Loucy (cell line): ENCODE results near the gene NRG2.

Experiments
- H2AFZ ChIP-seq: fragments of 200-600 bp; sonication (generic); 2 replicates; pipeline ENCODE4 v1.6.0; 2016; ENCODE audit warnings: antibody characterized with exemption, mild to moderate bottlenecking, low read length, moderate library complexity
- H3F3A ChIP-seq: fragments of 200-600 bp; 2 replicates; pipeline ENCODE4 v1.6.0; 2016; ENCODE audit warnings: antibody characterized with exemption, low read depth, mild to moderate bottlenecking
- H3K27me3 ChIP-seq: fragments of 200-600 bp; sonication (generic); 2 replicates; pipeline ENCODE4 v1.6.1; 2014; ENCODE audit warnings: low read length, mild to moderate bottlenecking; ENCODE audit not compliant: insufficient read depth, poor library complexity, severe bottlenecking
- H3K36me3 ChIP-seq: fragments of 200-600 bp; sonication (generic); 2 replicates; pipeline ENCODE4 v1.6.1; 2016; ENCODE audit warnings: low read length; ENCODE audit not compliant: insufficient read depth
- H3K4me1 ChIP-seq: fragments of 200-600 bp; sonication (generic); 2 replicates; pipeline ENCODE4 v1.5.1; 2014; ENCODE audit warnings: low read length, mild to moderate bottlenecking; ENCODE audit not compliant: insufficient read depth, poor library complexity, severe bottlenecking
- H3K4me2 ChIP-seq: fragments of 200-600 bp; sonication (generic); 2 replicates; pipeline ENCODE4 v1.6.0; 2014; ENCODE audit warnings: antibody characterized with exemption, low read length, low read depth, mild to moderate bottlenecking; ENCODE audit not compliant: poor library complexity, severe bottlenecking
- H3K4me3 ChIP-seq: fragments of 200-600 bp; sonication (generic); 2 replicates; pipeline ENCODE4 v1.5.1; 2014; ENCODE audit warnings: low read length, mild to moderate bottlenecking, mixed read lengths; ENCODE audit not compliant: poor library complexity, severe bottlenecking
- H3K79me2 ChIP-seq: fragments of 200-600 bp; sonication (generic); 2 replicates; pipeline ENCODE4 v1.6.1; 2014; ENCODE audit warnings: low read length; ENCODE audit not compliant: insufficient read depth
- H3K9ac ChIP-seq: fragments of 200-600 bp; sonication (generic); 2 replicates; pipeline ENCODE4 v1.6.0; 2014; ENCODE audit warnings: mild to moderate bottlenecking, low read depth, low read length, moderate library complexity; ENCODE audit not compliant: poor library complexity, severe bottlenecking
- H3K9me2 ChIP-seq: fragments of 200-600 bp; sonication (generic); replicated peaks from 2 replicates; pipeline ENCODE4 v1.6.1; 2016; ENCODE audit warnings: low read depth, low read length, mixed read lengths
- H3K9me3 ChIP-seq: fragments of 200-600 bp; sonication (generic); 2 replicates; pipeline ENCODE4 v1.6.1; 2014; ENCODE audit warnings: mild to moderate bottlenecking, antibody characterized with exemption, low read length, low read depth; ENCODE audit not compliant: insufficient read depth
- H4K20me1 ChIP-seq: fragments of 200-600 bp; sonication (generic); 2 replicates; pipeline ENCODE4 v1.6.0; 2014; ENCODE audit warnings: antibody characterized with exemption, low read length, mild to moderate bottlenecking; ENCODE audit not compliant: insufficient read depth, poor library complexity, severe bottlenecking
- EZH2phosphoT487 ChIP-seq: fragments of 200-600 bp; IDR thresholded peaks from 2 replicates; pipeline ENCODE4 v1.6.1; 2018; ENCODE audit warnings: antibody characterized with exemption, mild to moderate bottlenecking, moderate library complexity, borderline replicate concordance
- TF ChIP-seq, protein P1 (sequence below): fragments of 200-600 bp; sonication (generic); conservative IDR thresholded peaks from 2 replicates; pipeline ENCODE4 v1.5.1; 2014; ENCODE audit warnings: mild to moderate bottlenecking, antibody characterized with exemption, low read length

NRG2 gene

DNA sequence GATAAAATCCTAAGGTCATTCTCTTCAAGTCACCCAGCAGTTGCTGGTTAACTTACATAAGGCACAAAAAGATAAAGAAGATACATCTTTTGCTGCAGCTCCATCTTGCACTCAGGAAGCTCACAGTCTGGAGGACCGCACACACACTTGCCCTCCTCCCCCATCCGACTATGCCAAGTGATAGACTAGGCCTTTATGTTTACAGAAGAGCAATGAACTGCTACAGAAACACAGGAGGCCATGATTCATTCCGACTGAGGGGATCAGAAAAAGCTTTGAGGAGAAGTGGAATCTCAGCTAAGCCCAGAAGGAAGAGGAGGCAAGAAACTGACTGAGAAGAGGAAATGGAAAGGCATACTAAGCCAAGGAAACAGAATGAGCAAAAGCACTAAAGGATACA, 17.4 kb downstream of the NRG2 start:
- no peaks in the 10 kb centered on the region for H3K36me3 ChIP-seq
- no peak overlapping the region for H3K4me2 ChIP-seq
- H3K79me2 ChIP-seq: no peaks in the 10 kb centered on the region
- H2AFZ ChIP-seq: no peak overlapping the region
- no peaks in the 10 kb centered on the region for H3F3A ChIP-seq
- H3K9me2 ChIP-seq: no peaks in the 10 kb centered on the region
- H4K20me1 ChIP-seq: no peaks in the 10 kb centered on the region
- H3K9me3 ChIP-seq: no peaks in the 10 kb centered on the region
- TF ChIP-seq, protein P1, sequence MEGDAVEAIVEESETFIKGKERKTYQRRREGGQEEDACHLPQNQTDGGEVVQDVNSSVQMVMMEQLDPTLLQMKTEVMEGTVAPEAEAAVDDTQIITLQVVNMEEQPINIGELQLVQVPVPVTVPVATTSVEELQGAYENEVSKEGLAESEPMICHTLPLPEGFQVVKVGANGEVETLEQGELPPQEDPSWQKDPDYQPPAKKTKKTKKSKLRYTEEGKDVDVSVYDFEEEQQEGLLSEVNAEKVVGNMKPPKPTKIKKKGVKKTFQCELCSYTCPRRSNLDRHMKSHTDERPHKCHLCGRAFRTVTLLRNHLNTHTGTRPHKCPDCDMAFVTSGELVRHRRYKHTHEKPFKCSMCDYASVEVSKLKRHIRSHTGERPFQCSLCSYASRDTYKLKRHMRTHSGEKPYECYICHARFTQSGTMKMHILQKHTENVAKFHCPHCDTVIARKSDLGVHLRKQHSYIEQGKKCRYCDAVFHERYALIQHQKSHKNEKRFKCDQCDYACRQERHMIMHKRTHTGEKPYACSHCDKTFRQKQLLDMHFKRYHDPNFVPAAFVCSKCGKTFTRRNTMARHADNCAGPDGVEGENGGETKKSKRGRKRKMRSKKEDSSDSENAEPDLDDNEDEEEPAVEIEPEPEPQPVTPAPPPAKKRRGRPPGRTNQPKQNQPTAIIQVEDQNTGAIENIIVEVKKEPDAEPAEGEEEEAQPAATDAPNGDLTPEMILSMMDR: no peak
- TF ChIP-seq EZH2phosphoT487: no peak
- H3K4me1 ChIP-seq: no peaks in the 10 kb centered on the region
- H3K4me3 ChIP-seq: no peak overlapping the region
- no peak overlapping the region for H3K9ac ChIP-seq
- H3K27me3 ChIP-seq: no peaks in the 10 kb centered on the region

DNA sequence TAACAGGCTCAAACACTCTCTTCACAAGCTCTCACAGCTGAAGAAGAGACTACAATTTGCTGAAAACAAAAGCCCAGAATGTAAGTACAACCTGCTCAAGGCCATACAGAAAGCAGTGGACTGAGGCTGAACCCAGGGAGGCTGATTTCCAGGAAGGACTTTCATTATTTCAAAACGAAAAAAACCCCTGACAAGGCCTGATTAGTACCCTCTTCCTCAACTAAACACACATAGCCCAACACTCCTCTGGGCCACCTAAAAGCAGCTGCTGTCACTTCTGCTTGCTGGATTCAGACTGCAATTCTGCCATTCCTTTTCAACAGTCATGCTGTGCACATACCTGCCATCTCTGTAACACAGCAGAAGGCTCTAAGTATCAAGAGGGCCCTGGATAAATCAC, 18.2 kb downstream of the NRG2 start:
- H3K4me1 ChIP-seq: no peaks in the 10 kb centered on the region
- TF ChIP-seq, protein P1: no peak
- no peak for TF ChIP-seq EZH2phosphoT487
- no peaks in the 10 kb centered on the region for H3K9me2 ChIP-seq
- no peak overlapping the region for H3K4me3 ChIP-seq
- H2AFZ ChIP-seq: no peak overlapping the region
- no peak overlapping the region for H3K4me2 ChIP-seq
- no peak overlapping the region for H3K9ac ChIP-seq
- no peaks in the 10 kb centered on the region for H4K20me1 ChIP-seq
- no peaks in the 10 kb centered on the region for H3K79me2 ChIP-seq
- no peaks in the 10 kb centered on the region for H3K36me3 ChIP-seq
- H3K27me3 ChIP-seq: no peaks in the 10 kb centered on the region
- no peaks in the 10 kb centered on the region for H3K9me3 ChIP-seq
- H3F3A ChIP-seq: no peaks in the 10 kb centered on the region

DNA sequence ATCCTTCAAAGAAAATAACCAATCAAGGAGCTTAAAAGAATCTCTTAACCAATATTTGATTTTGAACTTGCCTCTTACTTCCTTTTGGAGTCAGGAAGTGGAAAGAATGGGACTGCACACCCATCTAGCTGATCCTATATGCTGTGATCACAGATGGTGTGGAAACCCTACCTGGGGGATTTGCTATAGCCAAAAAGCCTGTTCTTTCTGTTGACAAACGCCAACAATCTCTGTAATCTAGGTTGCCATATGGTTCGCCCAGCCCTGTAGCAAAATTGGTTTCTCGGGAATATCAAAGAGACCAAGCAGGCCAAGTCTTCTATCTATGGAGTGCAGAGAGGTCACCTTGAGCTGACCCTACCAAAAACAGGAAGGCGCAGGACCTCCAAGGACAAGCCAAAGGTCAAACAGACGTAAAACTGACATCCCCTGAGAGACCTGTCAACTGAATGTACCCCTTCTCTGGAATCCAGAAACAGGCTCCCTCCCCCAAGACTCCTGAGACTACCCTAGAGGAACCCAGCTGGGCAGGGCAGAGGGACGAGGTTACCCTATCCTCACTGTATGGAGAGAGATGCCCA, 19.4 kb downstream of the NRG2 start:
- no peak overlapping the region for H3K9ac ChIP-seq
- no peaks in the 10 kb centered on the region for H3K9me2 ChIP-seq
- TF ChIP-seq EZH2phosphoT487: no peak
- TF ChIP-seq, protein P1: no peak
- no peak overlapping the region for H3K4me2 ChIP-seq
- H4K20me1 ChIP-seq: no peaks in the 10 kb centered on the region
- no peak overlapping the region for H3K4me3 ChIP-seq
- H2AFZ ChIP-seq: no peak overlapping the region
- H3K79me2 ChIP-seq: no peaks in the 10 kb centered on the region
- H3K9me3 ChIP-seq: no peaks in the 10 kb centered on the region
- H3K4me1 ChIP-seq: no peaks in the 10 kb centered on the region
- H3F3A ChIP-seq: no peaks in the 10 kb centered on the region
- no peaks in the 10 kb centered on the region for H3K36me3 ChIP-seq
- H3K27me3 ChIP-seq: peaks cover 4% of the 10 kb centered on the region
